Spleen (tissue), 11 donors: ENCODE measurements around the gene KANK4. TPM values are rescaled to one million over a fixed set of nuclear protein-coding genes. Genes with fewer than 3 reads are reported as not detected.

Experiments used
- DNase-seq: peaks from one replicate; pipeline ENCODE4 v3.0.0-alpha.2; 2020
- H3K27ac ChIP-seq, 8 donors: fragments of 200-600 bp; sonication (generic) in 7 of 8; 1 replicate in 4 of 8; 2 replicates in 4 of 8; pipeline versions ENCODE4 v1.5.0 to v1.8.0; 2016 to 2021; ENCODE audit warnings: inconsistent platforms in 4 of 8, mild to moderate bottlenecking in 4 of 8, moderate library complexity in 1 of 8
- H3K27me3 ChIP-seq, 7 donors: fragments of 200-600 bp; sonication (generic) in 6 of 7; replicated peaks in 1 of 7; 1 replicate in 4 of 7; 2 replicates in 3 of 7; pipeline versions ENCODE4 v1.5.0 to v1.8.0; 2016 to 2021; ENCODE audit warnings: inconsistent platforms in 3 of 7, mild to moderate bottlenecking in 1 of 7
- H3K36me3 ChIP-seq, 6 donors: fragments of 200-600 bp; sonication (generic) in 5 of 6; 1 replicate in 4 of 6; 2 replicates in 2 of 6; pipeline versions ENCODE4 v1.5.0 to v1.8.0; 2016 to 2021; ENCODE audit warnings: inconsistent platforms in 2 of 6
- H3K4me1 ChIP-seq, 6 donors: fragments of 200-600 bp; sonication (generic) in 5 of 6; 1 replicate in 3 of 6; 2 replicates in 3 of 6; pipeline versions ENCODE4 v1.5.0 to v1.8.0; 2016 to 2021; ENCODE audit warnings: inconsistent platforms in 3 of 6
- H3K4me3 ChIP-seq, 8 donors: fragments of 200-600 bp; sonication (generic) in 7 of 8; 1 replicate in 4 of 8; 2 replicates in 4 of 8; pipeline versions ENCODE4 v1.5.0 to v1.8.0; 2016 to 2021; ENCODE audit warnings: inconsistent platforms in 4 of 8, mild to moderate bottlenecking in 4 of 8, moderate library complexity in 2 of 8
- H3K9me3 ChIP-seq, 8 donors: fragments of 200-600 bp; sonication (generic) in 7 of 8; 1 replicate in 4 of 8; 2 replicates in 4 of 8; pipeline versions ENCODE4 v1.5.0 to v1.8.0; 2016 to 2021; ENCODE audit warnings: inconsistent platforms in 4 of 8
- POLR2A ChIP-seq, 3 donors: fragments of 450-650 bp; IDR thresholded peaks; one replicate each; pipeline ENCODE4 v1.5.1; 2017; ENCODE audit warnings: antibody characterized with exemption in 3 of 3, mild to moderate bottlenecking in 1 of 3
- POLR2AphosphoS5 ChIP-seq, 3 donors: sonication (generic); formaldehyde crosslinking; IDR thresholded peaks; one replicate each; pipeline ENCODE4 v1.5.1; 2017; ENCODE audit warnings: antibody characterized with exemption in 3 of 3
- WGBS, 5 donors: extraction: QIAGEN DNeasy Blood & Tissue Kit in 3 of 5; methylation state at CpG; one replicate each; pipeline versions ENCODE4 v1.1.5 to v1.1.7; 2013 to 2018; 5-methylcytosine and 5-hydroxymethylcytosine counted together
- intact Hi-C: fragments of 100-400 bp; cut with DNase I; formaldehyde crosslinking; loops from one replicate; pipeline ENCODE4 v1.15.0; 2023; ENCODE audit warnings: low total_unique reads
- polyA plus RNA-seq, 3 donors: library from polyadenylated mRNA; stranded (reverse); fragments of 200-250 nt; gene quantifications; one replicate each; pipeline ENCODE4 v1.2.1, GENCODE V29; 2013
- total RNA-seq, 7 donors: library from RNA; depleted of rRNA in 3 of 7; stranded (reverse); fragments of >200 nt in 3 of 7; fragmentation: NEBNext Ultra II Directional in 4 of 7; extraction: Animal tissue kit (Norgen Biotek cat#: 25700) in 4 of 7; gene quantifications; one replicate each; pipeline versions ENCODE4 v1.1.0 to v1.2.1, GENCODE V29; 2016 to 2021
- TF ChIP-seq, protein P1 (sequence below), 11 experiments: fragments of 200-600 bp in 7 of 11; fragments of 450-650 bp in 4 of 11; sonication (generic) in 4 of 11; IDR thresholded peaks in 8 of 11; conservative IDR thresholded peaks in 3 of 11; 1 replicate in 7 of 11; 2 replicates in 4 of 11; pipeline versions ENCODE4 v1.4.0 to v1.8.0; 2016 to 2021; ENCODE audit warnings: antibody characterized with exemption in 11 of 11, inconsistent platforms in 4 of 11, mild to moderate bottlenecking in 1 of 11
- donor health status: healthy with polysubstance abuse.
- donor health status: DM: no; HTN: no; CAD: no; lungs with moderate emphysema.
- donor health status: DM: no; HTN: no; CAD: no.
- donor health status: Bipolar disorder and iron deficiency.
- donor health status: healthy.
- donor health status: DM: no; HTN: no; CAD: no.
- donor health status: DM: yes; HTN: yes; CAD: no.

The KANK4 gene
- total and polyA plus RNA-seq, 10 donors = 0.11 to 1.3 (median 0.47) TPM

DNA sequence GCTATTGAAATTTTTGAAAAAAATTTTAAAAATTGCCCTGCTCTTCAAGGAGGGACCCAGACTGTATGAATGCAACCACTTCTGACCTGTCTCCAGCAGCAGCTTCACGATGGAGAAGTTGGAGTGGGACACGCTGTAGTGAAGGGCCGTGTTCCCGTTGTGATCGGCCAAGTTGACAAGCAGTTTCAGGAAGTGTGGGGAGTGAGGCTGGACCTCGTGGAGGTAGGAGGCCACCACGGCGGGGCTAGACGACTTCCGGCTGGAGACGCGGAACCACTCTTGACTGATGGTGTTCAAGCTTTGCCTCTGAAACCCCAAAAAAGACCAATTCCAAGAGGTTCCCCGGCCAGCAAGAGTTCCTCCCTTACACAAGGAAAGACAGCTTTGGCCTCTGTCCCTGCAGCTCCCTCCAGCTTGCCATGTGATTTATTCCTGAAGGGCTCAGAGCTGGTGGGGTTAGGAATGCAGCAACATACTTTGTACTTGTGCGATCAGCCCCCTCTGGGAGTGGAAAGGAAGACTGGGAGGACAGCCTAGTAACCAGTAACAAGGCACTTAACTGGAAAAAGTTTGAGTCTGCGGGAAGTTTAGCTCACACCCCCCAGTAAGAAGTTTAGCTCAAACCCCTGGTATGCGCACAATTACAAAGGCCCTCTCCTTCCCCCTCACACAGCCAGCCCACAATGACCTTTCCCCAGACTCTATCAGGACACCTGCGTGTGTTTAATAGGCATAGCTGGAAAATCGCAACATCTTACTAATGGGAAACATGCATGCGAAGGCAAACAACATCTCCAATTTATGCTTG, 56.0 kb downstream of the KANK4 start:
- H3K27ac ChIP-seq = no peak overlapping the region
- no peaks in the 10 kb centered on the region for H3K4me1 ChIP-seq
- no peak for DNase-seq
- TF ChIP-seq POLR2AphosphoS5 (IDR thresholded peaks at IDR 0.05) = no peak
- no peak overlapping the region for H3K4me3 ChIP-seq
- WGBS, 5 donors = 54 to 71% (median 69%) methylated on average over 19 of the region's 19 CpGs
- H3K9me3 ChIP-seq = no peaks in the 10 kb centered on the region
- intact Hi-C loops = no loop called here
- H3K27me3 ChIP-seq = peaks cover 0 to 8% (median 0%) of the 10 kb centered on the region in 7 donors
- no peaks in the 10 kb centered on the region for H3K36me3 ChIP-seq

- Histone ChIP-seq H3K27ac (no peak overlapping the region), H3K36me3 (no peaks in the 10 kb centered on the region), H3K27me3 (peaks cover 0 to 8% (median 0%) of the 10 kb centered on the region in 7 donors), H3K9me3 (no peaks in the 10 kb centered on the region), H3K4me3 (no peak overlapping the region), H3K4me1 (no peaks in the 10 kb centered on the region)
- no peak for DNase-seq
- TF ChIP-seq, protein P1, sequence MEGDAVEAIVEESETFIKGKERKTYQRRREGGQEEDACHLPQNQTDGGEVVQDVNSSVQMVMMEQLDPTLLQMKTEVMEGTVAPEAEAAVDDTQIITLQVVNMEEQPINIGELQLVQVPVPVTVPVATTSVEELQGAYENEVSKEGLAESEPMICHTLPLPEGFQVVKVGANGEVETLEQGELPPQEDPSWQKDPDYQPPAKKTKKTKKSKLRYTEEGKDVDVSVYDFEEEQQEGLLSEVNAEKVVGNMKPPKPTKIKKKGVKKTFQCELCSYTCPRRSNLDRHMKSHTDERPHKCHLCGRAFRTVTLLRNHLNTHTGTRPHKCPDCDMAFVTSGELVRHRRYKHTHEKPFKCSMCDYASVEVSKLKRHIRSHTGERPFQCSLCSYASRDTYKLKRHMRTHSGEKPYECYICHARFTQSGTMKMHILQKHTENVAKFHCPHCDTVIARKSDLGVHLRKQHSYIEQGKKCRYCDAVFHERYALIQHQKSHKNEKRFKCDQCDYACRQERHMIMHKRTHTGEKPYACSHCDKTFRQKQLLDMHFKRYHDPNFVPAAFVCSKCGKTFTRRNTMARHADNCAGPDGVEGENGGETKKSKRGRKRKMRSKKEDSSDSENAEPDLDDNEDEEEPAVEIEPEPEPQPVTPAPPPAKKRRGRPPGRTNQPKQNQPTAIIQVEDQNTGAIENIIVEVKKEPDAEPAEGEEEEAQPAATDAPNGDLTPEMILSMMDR (IDR thresholded peaks at IDR 0.05 in 8 of 11, conservative IDR thresholded peaks at IDR 0.05 in 3 of 11) = no peak
- TF ChIP-seq POLR2AphosphoS5 (IDR thresholded peaks at IDR 0.05) (no peak), POLR2A (IDR thresholded peaks at IDR 0.05) (no peak)
- intact Hi-C loops = no loop called here
- WGBS, 5 donors = 83 to 93% (median 88%) methylated on average over 3 of the region's 3 CpGs
Observed at GRCh38 chr1:62260688-62261087, 58.5 kb downstream of the KANK4 start.

GRCh38 chr1:62259551-62259950, 59.7 kb downstream of the KANK4 start:
- H3K9me3 ChIP-seq = no peaks in the 10 kb centered on the region
- no peak for DNase-seq
- no peak overlapping the region for H3K27ac ChIP-seq
- no peak overlapping the region for H3K4me3 ChIP-seq
- H3K27me3 ChIP-seq = peaks cover 0 to 8% (median 0%) of the 10 kb centered on the region in 7 donors
- TF ChIP-seq POLR2A (IDR thresholded peaks at IDR 0.05) (no peak), POLR2AphosphoS5 (IDR thresholded peaks at IDR 0.05) (no peak)
- TF ChIP-seq, protein P1 (IDR thresholded peaks at IDR 0.05 in 8 of 11, conservative IDR thresholded peaks at IDR 0.05 in 3 of 11) = no peak
- WGBS, 5 donors = 94 to 99% (median 96%) methylated on average over 4 of the region's 4 CpGs
- intact Hi-C loops = no loop called here
- no peaks in the 10 kb centered on the region for H3K4me1 ChIP-seq
- no peaks in the 10 kb centered on the region for H3K36me3 ChIP-seq

- H3K27ac ChIP-seq = no peak overlapping the region
- 54 to 68% (median 59%) methylated on average over 10 of the region's 10 CpGs for WGBS, 5 donors
- no peak overlapping the region for H3K4me3 ChIP-seq
- H3K4me1 ChIP-seq = no peaks in the 10 kb centered on the region
- TF ChIP-seq POLR2AphosphoS5 (IDR thresholded peaks at IDR 0.05) = no peak
- TF ChIP-seq, protein P1 (IDR thresholded peaks at IDR 0.05 in 8 of 11, conservative IDR thresholded peaks at IDR 0.05 in 3 of 11) = no peak
- no peak for TF ChIP-seq POLR2A (IDR thresholded peaks at IDR 0.05)
- intact Hi-C loops = no loop called here
- no peaks in the 10 kb centered on the region for H3K27me3 ChIP-seq
- no peaks in the 10 kb centered on the region for H3K36me3 ChIP-seq
- DNase-seq = no peak
- H3K9me3 ChIP-seq = no peaks in the 10 kb centered on the region
Observed at GRCh38 chr1:62250126-62250726, 69.0 kb downstream of the KANK4 start.
